GM12878 (cell line): ENCODE data around the gene B4GALT1. TPM values are rescaled to one million over a fixed set of nuclear protein-coding genes. Genes with fewer than 3 reads are reported as not detected.

ENCODE experiments used
- ATAC-seq: fragments of 200-7000 bp; cut with Tn5 transposase; 3 replicates; pipeline ENCODE4 v1.9.1; 2020; ENCODE audit warnings: mild to moderate bottlenecking, moderate library complexity
- BruUV-seq: library from RNA; stranded (reverse); fragments of 400-500 nt; replicated peaks from 2 replicates; lab custom pipeline; 2021; lab: Mats Ljungman, UMichigan
- CTCF ChIA-PET: fragments of 300-600 bp; sonication (Branson Sonifier 250); formaldehyde crosslinking; extraction: SDS; loops from one replicate; lab custom pipeline; 2021; ENCODE audit warnings: inconsistent platforms; lab: Yijun Ruan, JAX
- POLR2A ChIA-PET: fragments of 350-600 bp; formaldehyde crosslinking; extraction: SDS; loops from one replicate; lab custom pipeline; 2021; ENCODE audit warnings: inconsistent platforms; lab: Charles Lee
- RAD21 ChIA-PET: fragments of 300-600 bp; sonication (Branson Sonifier 250); formaldehyde crosslinking; loops from one replicate; lab custom pipeline; 2023; ENCODE audit warnings: antibody characterized with exemption; ENCODE audit not compliant: unreplicated experiment; lab: Charles Lee
- SMC1A ChIA-PET: fragments of 300-600 bp; sonication (Branson Sonifier 250); formaldehyde crosslinking; loops from one replicate; lab custom pipeline; 2023; ENCODE audit not compliant: unreplicated experiment, uncharacterized antibody; lab: Charles Lee
- DNase-seq: peaks from one replicate; pipeline ENCODE4 v3.0.0-alpha.2; 2011; ENCODE audit warnings: low read depth, low spot score
- FAIRE-seq: peaks from 3 replicates; lab custom pipeline; 2011; peaks lifted over from hg19 to GRCh38; lab: Jason Lieb, UNC
- H2AFZ ChIP-seq: 2 replicates; pipeline ENCODE4 v1.6.0; 2011; ENCODE audit warnings: low read depth, low read length, control low read depth; ENCODE audit not compliant: control insufficient read depth
- H3K27ac ChIP-seq: 2 replicates; pipeline ENCODE4 v1.5.1; 2011; ENCODE audit warnings: control low read depth; ENCODE audit not compliant: control insufficient read depth, insufficient read depth
- H3K27me3 ChIP-seq, 2 experiments: replicated peaks in 1 of 2; 2 replicates each; pipeline versions ENCODE4 v1.6.0 to v1.6.1; 2011; ENCODE audit warnings: low read length in 1 of 2; ENCODE audit not compliant: control insufficient read depth in 2 of 2, insufficient read depth in 2 of 2
- H3K36me3 ChIP-seq, 2 experiments: 2 replicates each; pipeline ENCODE4 v1.5.1; 2011; ENCODE audit warnings: low read length in 1 of 2; ENCODE audit not compliant: control insufficient read depth in 2 of 2, insufficient read depth in 2 of 2
- H3K4me1 ChIP-seq: 2 replicates; pipeline ENCODE4 v1.6.1; 2011; ENCODE audit warnings: mild to moderate bottlenecking, low read length, moderate library complexity, mixed read lengths; ENCODE audit not compliant: control insufficient read depth, insufficient read depth
- H3K4me2 ChIP-seq: 2 replicates; pipeline ENCODE4 v1.6.0; 2011; ENCODE audit warnings: control low read depth; ENCODE audit not compliant: control insufficient read depth, insufficient read depth
- H3K4me3 ChIP-seq: fragments of 200-600 bp; sonication (generic); 2 replicates; pipeline ENCODE4 v1.5.1; 2016
- H3K79me2 ChIP-seq: 2 replicates; pipeline ENCODE4 v1.6.0; 2011; ENCODE audit warnings: low read length; ENCODE audit not compliant: control insufficient read depth, insufficient read depth
- H3K9ac ChIP-seq: 2 replicates; pipeline ENCODE4 v1.8.0; 2011; ENCODE audit warnings: low read length, control low read depth, mixed read lengths; ENCODE audit not compliant: control insufficient read depth, insufficient read depth
- H3K9me3 ChIP-seq: replicated peaks from 3 replicates; pipeline ENCODE4 v1.5.1; 2011; ENCODE audit warnings: mild to moderate bottlenecking, low read length; ENCODE audit not compliant: control insufficient read depth, insufficient read depth
- H4K20me1 ChIP-seq: 2 replicates; pipeline ENCODE4 v1.6.0; 2011; ENCODE audit not compliant: control insufficient read depth, insufficient read depth
- HSF1 ChIP-seq: fragments of 150-350 bp; IDR thresholded peaks from 2 replicates; pipeline ENCODE4 v1.6.1; 2014; ENCODE audit warnings: mild to moderate bottlenecking, low read depth, low read length
- LARP7 ChIP-seq: fragments of 450-650 bp; IDR thresholded peaks from 2 replicates; pipeline ENCODE4 v1.6.1; 2017; ENCODE audit warnings: mild to moderate bottlenecking
- MAX ChIP-seq: IDR thresholded peaks from 2 replicates; pipeline ENCODE4 v1.6.1; 2012; ENCODE audit warnings: low read depth, low read length, improper control_type of control experiment
- NR2C1 ChIP-seq: fragments of 450-650 bp; IDR thresholded peaks from 2 replicates; pipeline ENCODE4 v1.6.1; 2017; ENCODE audit warnings: antibody characterized with exemption, mild to moderate bottlenecking, moderate library complexity
- PAX8 ChIP-seq: fragments of 450-650 bp; IDR thresholded peaks from 2 replicates; pipeline ENCODE4 v1.6.1; 2017; ENCODE audit warnings: mild to moderate bottlenecking, moderate library complexity
- POLR2A ChIP-seq: IDR thresholded peaks from 2 replicates; pipeline ENCODE4 v1.6.1; 2011; ENCODE audit warnings: low read depth, mild to moderate bottlenecking, low read length
- SIX5 ChIP-seq: IDR thresholded peaks from 2 replicates; pipeline ENCODE4 v1.6.1; 2011; ENCODE audit warnings: mild to moderate bottlenecking, low read depth, low read length, moderate library complexity; ENCODE audit not compliant: severe bottlenecking
- ZBTB33 ChIP-seq: fragments of 450-650 bp; IDR thresholded peaks from 2 replicates; pipeline ENCODE4 v1.6.1; 2017; ENCODE audit warnings: mild to moderate bottlenecking
- WGBS: methylation state at CpG from one replicate; pipeline ENCODE4 v1.1.6; 2016; ENCODE audit warnings: low lambda C conversion rate; ENCODE audit not compliant: insufficient replicate concordance, insufficient coverage; ENCODE audit errors: missing lambda C conversion rate; 5-methylcytosine and 5-hydroxymethylcytosine counted together
- in situ Hi-C: fragments of 300-500 bp; cut with MboI; formaldehyde crosslinking; loops from 9 replicates; pipeline ENCODE4 v1.14.3; 2018; ENCODE audit warnings: mixed read lengths
- intact Hi-C: fragments of 100-400 bp; cut with micrococcal nuclease; formaldehyde crosslinking; loops from one replicate; pipeline ENCODE4 v1.14.2; 2022; ENCODE audit not compliant: unreplicated experiment
- polyA plus RNA-seq, 11 experiments: library from polyadenylated mRNA; depleted of rRNA in 4 of 11; unstranded in 6 of 11; stranded (reverse) in 5 of 11; fragments of >200 nt; fragmentation: Nextera tagmentation in 4 of 11; fragmentation: Illumina TruSeq in 1 of 11; extraction: Ambion mirVana in 4 of 11; extraction: Trizol in 1 of 11; gene quantifications; 1 replicate in 1 of 11; 2 replicates in 10 of 11; pipeline versions ENCODE4 v1.2.1 to v1.2.3, GENCODE V29; 2011 to 2016; ENCODE audit warnings: inconsistent platforms in 2 of 11, missing spikeins in 2 of 11, low read depth in 1 of 11
- total RNA-seq, 4 experiments: library from RNA; depleted of rRNA in 3 of 4; stranded (reverse); fragments of >200 nt in 3 of 4; fragmentation: Illumina TruSeq in 1 of 4; extraction: Trizol in 1 of 4; gene quantifications; 2 replicates each; pipeline versions ENCODE4 v1.2.1 to v1.2.3, GENCODE V29; 2013 to 2021

Gene B4GALT1
- total and polyA plus RNA-seq, 10 of the 15 experiments (the other 5 are each of a cell fraction or from before 2014, with no cell fraction given), result 12.7 to 79.0 (median 41.0) TPM

- TF ChIP-seq PAX8 (no peak), MAX (no peak), HSF1 (no peak), NR2C1 (no peak)
Observed at GRCh38 chr9:33140401-33141360, 26.5 kb downstream of the B4GALT1 start (continued).

- BruUV-seq, result no TSS peak
- 83% methylated on average over 18 of the region's 18 CpGs for WGBS
Observed at GRCh38 chr9:33139421-33140228, 27.5 kb downstream of the B4GALT1 start.

More at GRCh38 chr9:33139421-33140228, 27.5 kb downstream of the B4GALT1 start:
- in situ Hi-C loops, result no loop called here
- H4K20me1 ChIP-seq, result no peaks in the 10 kb centered on the region
- H3K9ac ChIP-seq, result peak overlapping the region; percentile 31
- peaks cover 3 to 8% of the 10 kb centered on the region in 2 experiments for H3K36me3 ChIP-seq
- SMC1A ChIA-PET, result interaction anchor here (0.7 to 12.9 kb wide), 8 partner anchors 9 to 224 kb away, joined by 3 to 172 read pairs (median 10); no protein-coding TSS in a partner anchor
- TF ChIP-seq LARP7 (no peak), POLR2A (peak; percentile 45; the same call in 1 of the 2 replicates), ZBTB33 (peak; percentile 56; the same call in 1 of the 2 replicates), SIX5 (no peak)
- H3K4me1 ChIP-seq, result peaks cover 94% of the 10 kb centered on the region
- H3K4me3 ChIP-seq, result no peak overlapping the region
- DNase-seq, result no peak
- intact Hi-C loops, result no loop called here
- ATAC-seq, result no peak
- H3K9me3 ChIP-seq, result no peaks in the 10 kb centered on the region
- H2AFZ ChIP-seq, result no peak overlapping the region
- RAD21 ChIA-PET, result interaction anchor here (1.0 to 3.9 kb wide), 3 partner anchors 9 to 28 kb away, joined by 3 to 14 read pairs (median 3); partner anchors contain the start of gene B4GALT1
- no peaks in the 10 kb centered on the region for H3K27me3 ChIP-seq
- H3K4me2 ChIP-seq, result peak overlapping the region; percentile 86
- peaks cover 93% of the 10 kb centered on the region for H3K79me2 ChIP-seq
- CTCF ChIA-PET, result interaction anchor here (1.0 to 4.1 kb wide), 4 partner anchors 12 to 20 kb away, joined by 3 to 21 read pairs (median 4); no protein-coding TSS in a partner anchor
- peak overlapping the region; percentile 85 for H3K27ac ChIP-seq
- no peak for FAIRE-seq
- POLR2A ChIA-PET, result interaction anchor here (0.5 to 2.7 kb wide), 8 partner anchors 9 to 73 kb away, joined by 3 to 17 read pairs (median 4); partner anchors contain the start of genes B4GALT1 and SMU1
